Activated CD8-positive, alpha-beta T cell treated with anti-CD3 and anti-CD28 coated beads for 36 hours (primary cell): ENCODE results near the gene DCC. TPM values are rescaled to one million over a fixed set of nuclear protein-coding genes. Genes with fewer than 3 reads are reported as not detected.

Experiments
- ATAC-seq: fragments of 200-7000 bp; cut with Tn5 transposase; one replicate; pipeline ENCODE4 v1.10.0; 2021; ENCODE audit warnings: mild to moderate bottlenecking, moderate library complexity
- CTCF ChIA-PET: fragments of 350-600 bp; sonication (Branson Sonifier 250); formaldehyde crosslinking; loops from one replicate; lab custom pipeline; 2021; ENCODE audit warnings: antibody characterized with exemption; lab: Charles Lee
- POLR2A ChIA-PET: fragments of 350-600 bp; sonication (Branson Sonifier 250); formaldehyde crosslinking; loops from one replicate; lab custom pipeline; 2021; ENCODE audit warnings: antibody characterized with exemption; lab: Charles Lee
- DNase-seq: peaks from one replicate; pipeline ENCODE4 v3.0.0-alpha.2; 2020
- H3K27ac Mint-ChIP-seq: one replicate; pipeline ENCODE4 v1.8.0; 2021; ENCODE audit warnings: mild to moderate bottlenecking, mixed read lengths
- H3K27me3 Mint-ChIP-seq: one replicate; pipeline ENCODE4 v1.8.0; 2021; ENCODE audit warnings: mixed read lengths
- H3K36me3 Mint-ChIP-seq: one replicate; pipeline ENCODE4 v1.8.0; 2021; ENCODE audit warnings: low read depth, mixed read lengths
- H3K4me1 Mint-ChIP-seq: one replicate; pipeline ENCODE4 v1.8.0; 2021; ENCODE audit warnings: low read depth, mixed read lengths
- H3K4me3 Mint-ChIP-seq: one replicate; pipeline ENCODE4 v1.8.0; 2021; ENCODE audit warnings: mild to moderate bottlenecking, moderate library complexity, mixed read lengths
- H3K9me3 Mint-ChIP-seq: one replicate; pipeline ENCODE4 v1.8.0; 2021; ENCODE audit warnings: mixed read lengths
- CTCF ChIP-seq: fragments of 200-600 bp; IDR thresholded peaks from one replicate; pipeline ENCODE4 v1.8.0; 2022; ENCODE audit warnings: antibody characterized with exemption, mild to moderate bottlenecking
- intact Hi-C: fragments of 100-400 bp; cut with micrococcal nuclease; formaldehyde crosslinking; loops from one replicate; pipeline ENCODE4 v1.10.0; 2022
- total RNA-seq, 2 experiments: library from RNA; stranded (reverse); gene quantifications; one replicate each; pipeline ENCODE4 v1.2.3, GENCODE V29; 2021

DCC gene
- total RNA-seq, 2 experiments from 2014 or later = not detected

GRCh38 chr18:52553441-52553840, 213.4 kb downstream of the DCC start:
- Mint-ChIP-seq H3K27ac (no peak overlapping the region), H3K27me3 (no peaks in the 10 kb centered on the region), H3K9me3 (peaks cover 1% of the 10 kb centered on the region), H3K4me3 (no peak overlapping the region), H3K36me3 (no peaks in the 10 kb centered on the region), H3K4me1 (no peaks in the 10 kb centered on the region)
- ATAC-seq = no peak
- DNase-seq = no peak
- CTCF ChIA-PET = no interaction called here
- TF ChIP-seq CTCF = no peak
- intact Hi-C loops = no loop called here
- POLR2A ChIA-PET = no interaction called here

GRCh38 chr18:52554180-52554579, 214.2 kb downstream of the DCC start:
- H3K36me3 Mint-ChIP-seq = no peaks in the 10 kb centered on the region
- intact Hi-C loops = no loop called here
- CTCF ChIA-PET = no interaction called here

GRCh38 chr18:52567360-52567759, 227.4 kb downstream of the DCC start:
- no peak overlapping the region for H3K4me3 Mint-ChIP-seq
- ChIA-PET CTCF (no interaction called here), POLR2A (no interaction called here)
- H3K4me1 Mint-ChIP-seq = no peaks in the 10 kb centered on the region
- intact Hi-C loops = no loop called here
- H3K27me3 Mint-ChIP-seq = no peaks in the 10 kb centered on the region
- no peak for TF ChIP-seq CTCF
- DNase-seq (no peak), ATAC-seq (no peak)
- H3K9me3 Mint-ChIP-seq = peaks cover 3% of the 10 kb centered on the region
- no peaks in the 10 kb centered on the region for H3K36me3 Mint-ChIP-seq
- H3K27ac Mint-ChIP-seq = no peak overlapping the region

More at GRCh38 chr18:52554180-52554579, 214.2 kb downstream of the DCC start:
- ATAC-seq = no peak
- TF ChIP-seq CTCF = no peak
- Mint-ChIP-seq H3K27ac (no peak overlapping the region), H3K27me3 (no peaks in the 10 kb centered on the region), H3K4me1 (no peaks in the 10 kb centered on the region), H3K9me3 (peaks cover 1% of the 10 kb centered on the region), H3K4me3 (no peak overlapping the region)
- POLR2A ChIA-PET = no interaction called here
- no peak for DNase-seq

- H3K36me3 Mint-ChIP-seq = no peaks in the 10 kb centered on the region
- POLR2A ChIA-PET = no interaction called here
Observed at GRCh38 chr18:52569492-52569891, 229.5 kb downstream of the DCC start.

GRCh38 chr18:52570975-52571374, 231.0 kb downstream of the DCC start:
- ChIA-PET CTCF (no interaction called here), POLR2A (no interaction called here)
- H3K4me3 Mint-ChIP-seq = no peak overlapping the region
- H3K27me3 Mint-ChIP-seq = no peaks in the 10 kb centered on the region
- no peak for DNase-seq
- H3K9me3 Mint-ChIP-seq = no peaks in the 10 kb centered on the region
- no peak for TF ChIP-seq CTCF
- H3K27ac Mint-ChIP-seq = no peak overlapping the region
- H3K4me1 Mint-ChIP-seq = no peaks in the 10 kb centered on the region
- intact Hi-C loops = no loop called here
- no peaks in the 10 kb centered on the region for H3K36me3 Mint-ChIP-seq
- no peak for ATAC-seq

More at GRCh38 chr18:52569492-52569891, 229.5 kb downstream of the DCC start:
- DNase-seq (no peak), ATAC-seq (no peak)
- no peaks in the 10 kb centered on the region for H3K4me1 Mint-ChIP-seq
- CTCF ChIA-PET = no interaction called here
- no peak overlapping the region for H3K27ac Mint-ChIP-seq
- no peaks in the 10 kb centered on the region for H3K27me3 Mint-ChIP-seq
- intact Hi-C loops = no loop called here
- H3K9me3 Mint-ChIP-seq = peaks cover 2% of the 10 kb centered on the region
- no peak for TF ChIP-seq CTCF
- H3K4me3 Mint-ChIP-seq = no peak overlapping the region
